Effector memory CD4-positive, alpha-beta T cell (primary cell): ENCODE measurements around the gene ENPP3.

Source experiments
- DNase-seq, 3 donors: peaks; one replicate each; pipeline ENCODE4 v3.0.0-alpha.2; 2020
- H3K27ac ChIP-seq: 2 replicates; pipeline ENCODE4 v1.7.0; 2013; ENCODE audit warnings: mild to moderate bottlenecking, low read length, moderate library complexity; ENCODE audit not compliant: insufficient read depth, poor library complexity, severe bottlenecking
- H3K27me3 ChIP-seq: replicated peaks from 2 replicates; pipeline ENCODE4 v1.7.0; 2013; ENCODE audit warnings: mild to moderate bottlenecking, low read length; ENCODE audit not compliant: insufficient read depth, control insufficient read depth, poor library complexity, severe bottlenecking
- H3K36me3 ChIP-seq: 2 replicates; pipeline ENCODE4 v1.7.0; 2013; ENCODE audit warnings: mild to moderate bottlenecking, low read length, moderate library complexity; ENCODE audit not compliant: control insufficient read depth, insufficient read depth
- H3K4me1 ChIP-seq: 2 replicates; pipeline ENCODE4 v1.7.0; 2013; ENCODE audit warnings: low read length, mild to moderate bottlenecking; ENCODE audit not compliant: control insufficient read depth, insufficient read depth, poor library complexity, severe bottlenecking
- H3K4me3 ChIP-seq: 2 replicates; pipeline ENCODE4 v1.7.0; 2013; ENCODE audit warnings: low read length, low read depth, mild to moderate bottlenecking; ENCODE audit not compliant: insufficient read depth, poor library complexity, severe bottlenecking
- H3K9me3 ChIP-seq: 2 replicates; pipeline ENCODE4 v1.7.0; 2013; ENCODE audit warnings: mild to moderate bottlenecking, low read length, moderate library complexity; ENCODE audit not compliant: control insufficient read depth

ENPP3 gene

GRCh38 chr6:131627724-131628682 is 9.1 kb upstream of the ENPP3 start, which contains the start of gene MED23:
Gene MED23 (minus strand): TSS chr6:131628242. CDS start chr6:131628049, 193 bp downstream.
- peak; percentile 88 to 91 (median 90) for DNase-seq
- peak within 1 kb of the TSS; percentile 83 for H3K4me3 ChIP-seq
- H3K27ac ChIP-seq = peak within 1 kb of the TSS; percentile 69
- peaks cover 4% of the 10 kb centered on the region for H3K4me1 ChIP-seq
- peaks cover 26% of the 10 kb centered on the region for H3K36me3 ChIP-seq
- no peaks in the 10 kb centered on the region for H3K9me3 ChIP-seq
- H3K27me3 ChIP-seq = no peaks in the 10 kb centered on the region

GRCh38 chr6:131628726-131629125 is 8.4 kb upstream of the ENPP3 start:
- DNase-seq = no peak
- H3K27ac ChIP-seq = no peak overlapping the region
- peak overlapping the region; percentile 83 for H3K4me3 ChIP-seq
- H3K4me1 ChIP-seq = peaks cover 4% of the 10 kb centered on the region
- no peaks in the 10 kb centered on the region for H3K9me3 ChIP-seq
- H3K36me3 ChIP-seq = peaks cover 19% of the 10 kb centered on the region
- H3K27me3 ChIP-seq = no peaks in the 10 kb centered on the region

DNA sequence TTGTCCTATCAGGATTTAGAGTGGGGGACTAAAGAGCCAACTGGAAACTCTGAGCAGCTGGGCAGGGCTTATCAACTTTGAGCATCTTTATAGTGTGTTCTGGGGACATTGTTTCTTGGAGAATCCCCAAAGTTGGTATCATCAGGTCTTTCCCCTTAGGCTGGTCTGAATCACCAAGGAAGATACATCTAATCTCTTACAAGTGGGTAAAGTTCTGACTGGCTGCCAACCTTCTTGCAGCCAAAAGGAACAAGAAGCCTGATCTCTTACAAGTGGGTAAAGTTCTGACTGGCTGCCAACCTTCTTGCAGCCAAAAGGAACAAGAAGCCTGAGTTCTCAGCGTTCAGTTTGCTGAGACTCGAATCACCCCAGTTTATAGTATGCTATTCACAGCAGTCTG is 7.5 kb upstream of the ENPP3 start:
- DNase-seq = no peak
- H3K27me3 ChIP-seq = no peaks in the 10 kb centered on the region

DNA sequence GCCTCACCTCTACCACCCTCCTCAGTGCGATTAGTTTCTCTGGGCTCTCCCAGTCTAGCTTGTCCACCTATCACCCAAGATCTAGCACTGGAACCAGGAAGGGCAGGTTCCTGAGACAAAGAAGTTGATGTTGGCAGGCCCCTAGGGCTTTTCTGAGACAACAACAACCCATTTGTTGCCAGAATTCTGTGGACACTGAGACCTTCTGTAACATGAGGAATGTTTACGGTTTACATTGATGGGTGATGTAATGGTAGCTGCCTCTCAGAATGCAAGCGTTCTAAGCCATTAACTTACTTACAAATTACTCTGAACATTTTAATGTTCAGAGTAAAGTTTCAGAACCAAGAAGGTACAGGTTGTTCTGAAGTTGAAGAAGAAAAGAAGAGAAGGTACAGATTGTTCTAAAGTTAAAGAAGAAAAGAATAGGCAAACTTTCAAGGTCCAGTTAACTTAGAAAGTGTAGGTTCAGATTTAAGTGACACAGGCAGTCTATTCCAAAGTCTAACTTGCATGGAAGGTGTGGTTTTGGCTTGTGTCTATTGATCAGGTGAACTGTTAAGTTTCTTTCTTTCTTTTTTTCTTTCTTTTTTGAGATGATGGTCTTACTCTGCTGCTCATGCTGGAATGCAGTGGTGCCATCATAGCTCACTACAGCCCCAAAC is 5.3 kb upstream of the ENPP3 start:
- Histone ChIP-seq H3K36me3 (no peaks in the 10 kb centered on the region), H3K27me3 (no peaks in the 10 kb centered on the region)
- no peak for DNase-seq

More for the DNA sequence above, 7.5 kb upstream of the ENPP3 start:
- Histone ChIP-seq H3K4me3 (no peak overlapping the region), H3K4me1 (peaks cover 4% of the 10 kb centered on the region), H3K27ac (no peak overlapping the region), H3K36me3 (peaks cover 10% of the 10 kb centered on the region), H3K9me3 (no peaks in the 10 kb centered on the region)

DNA sequence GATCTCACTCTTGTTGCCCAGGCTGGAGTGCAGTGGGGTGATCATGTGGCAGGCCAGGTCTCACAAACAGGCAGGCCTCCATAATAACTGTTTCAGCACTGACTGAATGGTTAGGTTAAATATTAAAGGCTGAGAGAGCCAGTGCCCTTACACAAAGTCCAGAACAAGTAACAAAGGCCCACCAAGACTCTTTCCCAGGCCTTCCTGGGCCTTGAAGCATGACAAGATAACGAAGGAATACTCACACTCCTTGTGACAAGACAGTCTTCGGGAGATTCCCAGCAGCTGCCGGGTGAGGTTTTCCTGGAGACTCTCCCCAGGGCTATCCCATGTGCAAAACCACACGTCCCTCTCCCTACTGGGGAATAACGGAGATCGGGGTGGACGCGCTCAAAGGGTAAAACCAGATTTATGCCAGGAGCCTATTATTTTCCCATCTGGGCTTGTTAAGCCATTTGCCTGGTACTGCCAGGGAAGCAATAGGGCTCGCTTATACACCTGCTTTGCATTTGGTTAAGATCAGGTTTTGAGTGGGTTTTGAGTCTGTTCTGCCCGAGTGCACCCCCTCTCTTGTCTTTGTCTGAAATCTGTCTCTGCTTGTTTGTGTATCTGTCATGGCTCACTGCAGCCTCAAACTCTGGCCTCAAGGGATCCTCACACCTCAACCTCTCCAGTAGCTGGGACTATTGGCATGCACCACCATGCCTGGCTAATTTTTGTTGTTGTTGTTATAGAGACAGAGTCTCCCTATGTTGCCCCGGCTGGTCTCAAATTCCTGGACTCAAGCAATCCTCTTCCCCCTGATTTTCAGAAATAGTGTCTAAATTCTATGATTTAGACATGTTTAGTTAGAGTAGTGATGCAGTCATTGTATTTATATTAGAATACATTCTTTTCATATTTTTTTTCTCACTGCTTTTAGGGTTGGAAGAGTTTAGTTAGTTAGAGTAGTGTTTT is 1.4 kb upstream of the ENPP3 start:
- no peak overlapping the region for H3K4me3 ChIP-seq

More for the DNA sequence above, 5.3 kb upstream of the ENPP3 start:
- H3K4me3 ChIP-seq = no peak overlapping the region
- H3K9me3 ChIP-seq = no peaks in the 10 kb centered on the region
- peaks cover 4% of the 10 kb centered on the region for H3K4me1 ChIP-seq
- H3K27ac ChIP-seq = no peak overlapping the region

GRCh38 chr6:131638013-131638412 is 911 bp downstream of the ENPP3 start:
- no peak overlapping the region for H3K27ac ChIP-seq
- no peaks in the 10 kb centered on the region for H3K36me3 ChIP-seq
- H3K9me3 ChIP-seq = no peaks in the 10 kb centered on the region
- H3K4me1 ChIP-seq = no peaks in the 10 kb centered on the region
- no peaks in the 10 kb centered on the region for H3K27me3 ChIP-seq
- no peak for DNase-seq
- H3K4me3 ChIP-seq = no peak overlapping the region

More for the DNA sequence above, 1.4 kb upstream of the ENPP3 start:
- DNase-seq = no peak
- H3K27ac ChIP-seq = no peak overlapping the region
- no peaks in the 10 kb centered on the region for H3K9me3 ChIP-seq
- H3K36me3 ChIP-seq = no peaks in the 10 kb centered on the region
- H3K27me3 ChIP-seq = no peaks in the 10 kb centered on the region
- H3K4me1 ChIP-seq = no peaks in the 10 kb centered on the region

DNA sequence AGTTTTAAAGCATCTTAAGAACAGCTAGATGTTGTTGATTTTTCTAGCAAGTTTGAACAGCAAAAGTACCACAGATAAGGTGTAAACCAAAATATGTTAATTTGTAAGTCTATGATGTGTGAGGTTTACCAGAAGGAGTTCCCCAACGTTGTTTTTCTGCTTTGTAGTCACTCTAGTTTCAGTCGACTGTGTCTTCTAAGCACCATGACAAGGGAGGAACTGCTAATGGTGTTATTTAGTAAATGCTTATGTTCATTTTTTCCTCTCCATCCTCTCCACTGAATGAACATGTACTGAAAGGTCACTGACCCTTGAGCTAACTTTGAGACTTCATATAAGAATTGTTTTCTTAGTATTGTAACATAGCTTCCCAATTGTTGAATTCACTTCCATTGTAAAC is 3.0 kb downstream of the ENPP3 start:
- H3K4me1 ChIP-seq = no peaks in the 10 kb centered on the region
- DNase-seq = no peak
- no peaks in the 10 kb centered on the region for H3K36me3 ChIP-seq
- no peaks in the 10 kb centered on the region for H3K27me3 ChIP-seq
- no peak overlapping the region for H3K27ac ChIP-seq
- H3K9me3 ChIP-seq = no peaks in the 10 kb centered on the region
- no peak overlapping the region for H3K4me3 ChIP-seq

DNA sequence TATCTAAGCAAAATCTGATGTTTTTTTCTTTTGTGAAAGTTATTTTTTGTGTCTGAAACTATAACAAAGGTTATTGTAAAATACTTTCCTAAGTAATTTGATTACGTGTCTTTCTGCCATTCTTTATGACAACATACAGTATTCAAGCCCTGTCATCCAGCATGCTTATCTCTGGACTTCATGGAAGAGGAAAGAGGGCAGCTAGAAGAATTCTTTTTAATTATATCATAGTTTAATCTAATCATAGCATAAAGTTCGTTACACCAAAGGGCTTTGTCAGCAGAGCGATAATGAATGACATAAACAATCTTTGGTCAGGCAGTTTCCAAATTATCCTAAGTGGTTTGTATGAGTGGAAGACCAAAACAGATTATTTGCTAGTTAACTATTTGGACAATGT is 3.5 kb downstream of the ENPP3 start:
- no peak overlapping the region for H3K4me3 ChIP-seq
- no peak for DNase-seq
- H3K9me3 ChIP-seq = no peaks in the 10 kb centered on the region
- no peaks in the 10 kb centered on the region for H3K27me3 ChIP-seq
- H3K4me1 ChIP-seq = no peaks in the 10 kb centered on the region
- H3K27ac ChIP-seq = no peak overlapping the region
- H3K36me3 ChIP-seq = no peaks in the 10 kb centered on the region

DNA sequence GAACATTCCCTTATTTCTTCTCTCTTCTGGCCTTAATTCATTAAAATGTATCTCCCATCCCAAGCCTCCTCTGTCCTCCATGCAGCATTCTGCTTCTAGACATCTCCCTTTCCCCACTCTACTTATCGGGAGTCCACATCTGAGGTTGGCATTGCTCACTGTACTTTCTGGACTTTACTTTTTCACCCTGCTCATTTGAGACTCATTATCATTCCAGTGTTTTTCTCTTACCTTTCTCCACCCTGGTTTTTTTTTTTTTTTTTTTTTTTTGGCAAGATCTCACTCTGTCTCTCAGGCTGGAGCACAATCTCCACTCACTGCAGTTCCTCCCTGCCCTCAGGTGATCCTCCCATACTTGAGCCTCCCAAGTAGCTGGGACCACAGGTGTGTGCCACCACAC is 4.5 kb downstream of the ENPP3 start:
- Histone ChIP-seq H3K4me1 (no peaks in the 10 kb centered on the region), H3K4me3 (no peak overlapping the region), H3K36me3 (no peaks in the 10 kb centered on the region), H3K9me3 (no peaks in the 10 kb centered on the region), H3K27ac (no peak overlapping the region), H3K27me3 (no peaks in the 10 kb centered on the region)
- no peak for DNase-seq
